Measurements from ENCODE around the gene TOMM40. TPM values are rescaled to one million over a fixed set of nuclear protein-coding genes. Genes with fewer than 3 reads are reported as not detected.
A peak's percentile ranks its signal among the peaks of the same experiment; 100 is the strongest.

The TOMM40 gene
- total RNA-seq, 1 donor from 2014 or later, result 75.1 TPM

GRCh38 chr19:44894946-44895345, 3.9 kb downstream of the TOMM40 start:
- H3K27me3 Mint-ChIP-seq, result no peaks in the 10 kb centered on the region
- DNase-seq (ENCODE audit: extremely low spot score, unreplicated experiment), result no peak
- no peak for TF ChIP-seq CTCF (conservative IDR thresholded peaks at IDR 0.05)
- no peaks in the 10 kb centered on the region for H3K9me3 Mint-ChIP-seq
- H3K27ac Mint-ChIP-seq, result no peak overlapping the region
- peaks cover 14% of the 10 kb centered on the region for H3K36me3 Mint-ChIP-seq
- H3K4me3 Mint-ChIP-seq, result no peak overlapping the region
- H3K4me1 Mint-ChIP-seq (ENCODE audit: unreplicated experiment), result peaks cover 22% of the 10 kb centered on the region

DNA sequence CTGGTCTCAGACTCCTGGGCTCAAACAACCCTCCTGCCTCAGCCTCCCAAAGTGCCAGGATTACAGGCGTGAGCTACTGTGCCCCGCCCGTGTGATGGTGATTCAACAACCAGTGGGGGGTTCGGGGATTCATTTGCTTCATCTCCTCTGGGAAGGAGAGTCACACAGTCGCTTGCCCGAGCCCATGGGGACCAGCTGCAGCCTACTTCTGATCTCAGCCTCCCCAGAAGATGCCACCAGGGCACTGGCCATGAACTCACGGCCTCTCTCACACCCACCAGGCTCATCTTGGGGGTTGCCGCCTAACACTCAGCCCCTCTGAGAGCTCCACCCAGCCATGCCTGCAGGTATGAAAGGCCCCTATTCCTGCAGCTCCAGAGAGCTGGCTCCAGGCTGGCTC, 6.8 kb downstream of the TOMM40 start:
- peaks cover 5% of the 10 kb centered on the region for H3K36me3 Mint-ChIP-seq
- no peaks in the 10 kb centered on the region for H3K27me3 Mint-ChIP-seq

GRCh38 chr19:44900328-44901244, 9.5 kb downstream of the TOMM40 start:
- DNase-seq (ENCODE audit: extremely low spot score, unreplicated experiment), result no peak
- Mint-ChIP-seq H3K4me3 (no peak overlapping the region), H3K9me3 (no peaks in the 10 kb centered on the region), H3K27ac (no peak overlapping the region), H3K36me3 (no peaks in the 10 kb centered on the region), H3K27me3 (no peaks in the 10 kb centered on the region), H3K4me1 (ENCODE audit: unreplicated experiment) (no peaks in the 10 kb centered on the region)
- no peak for TF ChIP-seq CTCF (conservative IDR thresholded peaks at IDR 0.05)

More for the DNA sequence above, 6.8 kb downstream of the TOMM40 start:
- Mint-ChIP-seq H3K4me1 (ENCODE audit: unreplicated experiment) (peaks cover 4% of the 10 kb centered on the region), H3K4me3 (no peak overlapping the region), H3K27ac (no peak overlapping the region), H3K9me3 (no peaks in the 10 kb centered on the region)
- DNase-seq (ENCODE audit: extremely low spot score, unreplicated experiment), result no peak
- TF ChIP-seq CTCF (conservative IDR thresholded peaks at IDR 0.05), result no peak

GRCh38 chr19:44903216-44903601, 12.2 kb downstream of the TOMM40 start:
- Mint-ChIP-seq H3K9me3 (no peaks in the 10 kb centered on the region), H3K27ac (peak overlapping the region; percentile 61), H3K4me1 (ENCODE audit: unreplicated experiment) (peaks cover 7% of the 10 kb centered on the region), H3K36me3 (no peaks in the 10 kb centered on the region), H3K27me3 (no peaks in the 10 kb centered on the region), H3K4me3 (no peak overlapping the region)
- no peak for DNase-seq (ENCODE audit: extremely low spot score, unreplicated experiment)
- TF ChIP-seq CTCF (conservative IDR thresholded peaks at IDR 0.05), result no peak

DNA sequence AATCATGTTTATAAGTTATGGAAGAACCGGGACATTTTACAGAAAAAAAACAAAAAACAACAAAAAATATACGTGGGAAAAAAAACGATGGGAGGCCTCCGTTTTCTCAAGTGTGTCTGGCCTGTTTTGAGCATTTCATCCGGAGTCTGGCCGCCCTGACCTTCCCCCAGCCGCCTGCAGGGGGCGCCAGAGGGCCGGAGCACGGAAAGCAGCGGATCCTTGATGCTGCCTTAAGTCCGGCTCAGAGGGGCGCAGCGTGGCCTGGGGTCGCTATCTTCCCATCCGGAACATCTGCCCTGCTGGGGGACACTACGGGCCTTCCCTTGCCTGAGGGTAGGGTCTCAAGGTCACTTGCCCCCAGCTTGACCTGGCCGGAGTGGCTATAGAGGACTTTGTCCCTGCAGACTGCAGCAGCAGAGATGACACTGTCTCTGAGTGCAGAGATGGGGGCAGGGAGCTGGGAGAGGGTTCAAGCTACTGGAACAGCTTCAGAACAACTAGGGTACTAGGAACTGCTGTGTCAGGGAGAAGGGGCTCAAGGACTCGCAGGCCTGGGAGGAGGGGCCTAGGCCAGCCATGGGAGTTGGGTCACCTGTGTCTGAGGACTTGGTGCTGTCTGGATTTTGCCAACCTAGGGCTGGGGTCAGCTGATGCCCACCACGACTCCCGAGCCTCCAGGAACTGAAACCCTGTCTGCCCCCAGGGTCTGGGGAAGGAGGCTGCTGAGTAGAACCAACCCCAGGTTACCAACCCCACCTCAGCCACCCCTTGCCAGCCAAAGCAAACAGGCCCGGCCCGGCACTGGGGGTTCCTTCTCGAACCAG, 12.8 kb downstream of the TOMM40 start:
- H3K4me3 Mint-ChIP-seq, result peak overlapping the region; percentile 14
- peak overlapping the region; percentile 61 for H3K27ac Mint-ChIP-seq
- H3K36me3 Mint-ChIP-seq, result no peaks in the 10 kb centered on the region
- H3K4me1 Mint-ChIP-seq (ENCODE audit: unreplicated experiment), result peaks cover 7% of the 10 kb centered on the region
- TF ChIP-seq CTCF (conservative IDR thresholded peaks at IDR 0.05), result peak; percentile 100
- H3K9me3 Mint-ChIP-seq, result no peaks in the 10 kb centered on the region
- peak; percentile 89 for DNase-seq (ENCODE audit: extremely low spot score, unreplicated experiment)
- H3K27me3 Mint-ChIP-seq, result no peaks in the 10 kb centered on the region

Measured in type B pancreatic cell (in vitro differentiated cells).